HCT116 (cell line): ENCODE data around the gene USP10. TPM values are rescaled to one million over a fixed set of nuclear protein-coding genes. Genes with fewer than 3 reads are reported as not detected.

Experiments
- ATAC-seq: fragments of 200-7000 bp; cut with Tn5 transposase; 2 replicates; pipeline ENCODE4 v1.9.1; 2020; ENCODE audit warnings: mild to moderate bottlenecking, moderate library complexity
- BruUV-seq: library from RNA; stranded (reverse); fragments of 400-500 nt; replicated peaks from 2 replicates; lab custom pipeline; 2021; lab: Mats Ljungman, UMichigan
- CTCF ChIA-PET: fragments of 300-600 bp; sonication (Branson Sonifier 250); formaldehyde crosslinking; loops from one replicate; lab custom pipeline; 2021; ENCODE audit warnings: antibody characterized with exemption; lab: Charles Lee
- POLR2A ChIA-PET: fragments of 300-600, 350-600 bp; sonication (Branson Sonifier 250); formaldehyde crosslinking; loops from one replicate; lab custom pipeline; 2021; ENCODE audit warnings: antibody characterized with exemption; lab: Charles Lee
- RAD21 ChIA-PET, 2 experiments: fragments of 300-600 bp; sonication (Branson Sonifier 250); formaldehyde crosslinking; loops; one replicate each; lab custom pipeline; 2023; ENCODE audit warnings: low total read pairs in 2 of 2; ENCODE audit not compliant: uncharacterized antibody in 2 of 2, unreplicated experiment in 2 of 2, low non-redundant PET in 1 of 2; lab: Charles Lee
- DNase-seq: peaks from one replicate; pipeline ENCODE4 v3.0.0-alpha.2; 2010; ENCODE audit warnings: low read depth, low spot score
- H2AFZ ChIP-seq: fragments of 200-600 bp; shearing (Covaris generic), sonication (generic); 2 replicates; pipeline ENCODE4 v1.6.1; 2017; ENCODE audit warnings: low read depth, mixed run types, mixed read lengths, antibody characterized with exemption, low read length; ENCODE audit not compliant: poor library complexity, severe bottlenecking
- H3K27ac ChIP-seq: 2 replicates; pipeline ENCODE4 v1.5.1; 2012; ENCODE audit warnings: low read depth, low read length
- H3K27me3 ChIP-seq: fragments of 200-600 bp; sonication (generic); 2 replicates; pipeline ENCODE4 v1.6.1; 2016; ENCODE audit warnings: mixed run types, low read length, mixed read lengths; ENCODE audit not compliant: insufficient read depth
- H3K36me3 ChIP-seq, 2 experiments: fragments of 200-500 bp in 1 of 2; fragments of 200-600 bp in 1 of 2; sonication (Bioruptor generic) in 1 of 2; sonication (generic) in 1 of 2; 2 replicates each; pipeline versions ENCODE4 v1.5.1 to v1.6.1; 2014 to 2016; ENCODE audit warnings: low read length in 2 of 2, inconsistent platforms in 1 of 2, mixed read lengths in 1 of 2, mixed run types in 1 of 2; ENCODE audit not compliant: insufficient read depth in 2 of 2, control insufficient read depth in 1 of 2
- H3K4me1 ChIP-seq, 2 experiments: fragments of 200-600 bp in 1 of 2; sonication (generic) in 1 of 2; 2 replicates each; pipeline versions ENCODE4 v1.5.1 to v1.6.1; 2012 to 2017; ENCODE audit warnings: low read length in 2 of 2, inconsistent platforms in 1 of 2, mild to moderate bottlenecking in 1 of 2, mixed read lengths in 1 of 2, mixed run types in 1 of 2, moderate library complexity in 1 of 2; ENCODE audit not compliant: insufficient read depth in 2 of 2, control insufficient read depth in 1 of 2
- H3K4me2 ChIP-seq: fragments of 200-600 bp; sonication (generic); 2 replicates; pipeline ENCODE4 v1.6.1; 2017; ENCODE audit warnings: mixed run types, low read length, mixed read lengths
- H3K4me3 ChIP-seq, 2 experiments: fragments of 200-600 bp in 1 of 2; sonication (generic) in 1 of 2; replicated peaks in 1 of 2; 2 replicates each; pipeline ENCODE4 v1.5.1; 2011 to 2016; ENCODE audit warnings: low read length in 2 of 2, control low read depth in 1 of 2, low read depth in 1 of 2, mild to moderate bottlenecking in 1 of 2, mixed read lengths in 1 of 2, mixed run types in 1 of 2
- H3K79me2 ChIP-seq: fragments of 200-600 bp; sonication (generic); 2 replicates; pipeline ENCODE4 v1.6.1; 2017; ENCODE audit warnings: mild to moderate bottlenecking, mixed run types, low read length, moderate library complexity, mixed read lengths; ENCODE audit not compliant: insufficient read depth
- H3K9ac ChIP-seq: fragments of 200-600 bp; sonication (generic); 2 replicates; pipeline ENCODE4 v1.6.1; 2016; ENCODE audit warnings: low read length, mixed read lengths
- H3K9me2 ChIP-seq: fragments of 200-600 bp; sonication (generic), shearing (Covaris generic); 2 replicates; pipeline ENCODE4 v1.6.1; 2017; ENCODE audit warnings: mixed run types, mild to moderate bottlenecking, moderate library complexity; ENCODE audit not compliant: insufficient read depth
- H3K9me3 ChIP-seq, 2 experiments: fragments of 200-500 bp in 1 of 2; fragments of 200-600 bp in 1 of 2; sonication (Bioruptor generic) in 1 of 2; sonication (generic) in 1 of 2; 2 replicates each; pipeline ENCODE4 v1.6.1; 2014 to 2017; ENCODE audit warnings: low read length in 2 of 2, mixed read lengths in 2 of 2, inconsistent platforms in 1 of 2, low read depth in 1 of 2, mild to moderate bottlenecking in 1 of 2, mixed run types in 1 of 2, moderate library complexity in 1 of 2; ENCODE audit not compliant: control insufficient read depth in 1 of 2, insufficient read depth in 1 of 2
- H4K20me1 ChIP-seq: fragments of 200-600 bp; sonication (generic), shearing (Covaris generic); 2 replicates; pipeline ENCODE4 v1.6.1; 2017; ENCODE audit warnings: mixed run types, mild to moderate bottlenecking, moderate library complexity; ENCODE audit not compliant: insufficient read depth
- EGR1 ChIP-seq: IDR thresholded peaks from 2 replicates; pipeline ENCODE4 v1.6.1; 2012; ENCODE audit warnings: low read depth
- ELF1 ChIP-seq: IDR thresholded peaks from 2 replicates; pipeline ENCODE4 v1.6.1; 2012; ENCODE audit warnings: low read depth, borderline replicate concordance
- EZH2 ChIP-seq: fragments of 200-600 bp; sonication (generic); IDR thresholded peaks from 2 replicates; pipeline ENCODE4 v1.6.1; 2017; ENCODE audit warnings: antibody characterized with exemption, mixed run types
- JUND ChIP-seq: IDR thresholded peaks from 2 replicates; pipeline ENCODE4 v1.6.1; 2012
- MAX ChIP-seq: IDR thresholded peaks from 2 replicates; pipeline ENCODE4 v1.6.1; 2012
- POLR2AphosphoS5 ChIP-seq: IDR thresholded peaks from 2 replicates; pipeline ENCODE4 v1.6.1; 2011; ENCODE audit warnings: mild to moderate bottlenecking, low read depth, low read length, moderate library complexity
- RAD21 ChIP-seq: IDR thresholded peaks from 2 replicates; pipeline ENCODE4 v1.6.1; 2012; ENCODE audit warnings: low read depth, mild to moderate bottlenecking
- REST ChIP-seq: IDR thresholded peaks from 2 replicates; pipeline ENCODE4 v1.6.1; 2012; ENCODE audit warnings: low read depth
- SIN3A ChIP-seq: IDR thresholded peaks from 2 replicates; pipeline ENCODE4 v1.6.1; 2012; ENCODE audit warnings: low read depth
- SP1 ChIP-seq: IDR thresholded peaks from 2 replicates; pipeline ENCODE4 v1.6.1; 2012; ENCODE audit warnings: low read depth
- SRF ChIP-seq: IDR thresholded peaks from 2 replicates; pipeline ENCODE4 v1.6.1; 2012; ENCODE audit warnings: low read depth
- TCF7L2 ChIP-seq: IDR thresholded peaks from 2 replicates; pipeline ENCODE4 v1.7.0; 2011; ENCODE audit warnings: borderline replicate concordance, inconsistent platforms; ENCODE audit not compliant: insufficient read depth, insufficient read length; ENCODE audit errors: extremely low read depth
- intact Hi-C: fragments of 100-400 bp; cut with micrococcal nuclease; formaldehyde crosslinking; loops from 2 replicates; pipeline ENCODE4 v1.10.0; 2022
- total RNA-seq: library from RNA; stranded (reverse); gene quantifications from one replicate; pipeline ENCODE4 v1.2.1, GENCODE V29; 2021; ENCODE audit not compliant: unreplicated experiment
- TF ChIP-seq, protein P1 (sequence below): IDR thresholded peaks from 2 replicates; pipeline ENCODE4 v1.6.1; 2011; ENCODE audit warnings: mild to moderate bottlenecking, low read length, moderate library complexity; ENCODE audit not compliant: insufficient replicate concordance; ENCODE audit errors: extremely low read depth

The USP10 gene
- total RNA-seq, 1 experiment from 2014 or later, result 175 TPM

DNA sequence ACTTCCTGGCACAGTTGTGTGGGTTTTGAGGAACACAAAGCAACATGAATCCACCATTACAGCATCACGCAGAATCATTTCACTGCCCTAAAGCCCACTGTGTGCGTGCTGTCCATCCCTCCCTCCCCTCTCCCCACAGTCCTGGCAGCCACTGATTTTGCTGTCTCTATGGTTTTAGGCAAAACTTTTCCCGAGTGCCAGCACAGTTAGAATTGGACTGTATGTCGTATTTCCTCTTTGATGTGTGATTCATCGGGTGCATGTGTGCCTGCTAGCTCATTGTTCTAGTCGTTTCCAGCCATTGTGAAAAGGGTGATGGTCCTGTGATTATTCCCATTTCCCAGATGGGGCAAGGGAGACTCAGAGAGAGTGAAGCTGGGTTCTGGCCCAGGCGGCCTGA lies 38.8 kb upstream of the USP10 start:
- Histone ChIP-seq H2AFZ (no peak overlapping the region), H3K79me2 (no peaks in the 10 kb centered on the region), H3K9me2 (no peaks in the 10 kb centered on the region), H3K27ac (no peak overlapping the region), H3K36me3 (peaks cover 46 to 48% of the 10 kb centered on the region in 2 experiments), H3K27me3 (no peaks in the 10 kb centered on the region), H3K4me2 (no peak overlapping the region), H3K9me3 (no peaks in the 10 kb centered on the region), H4K20me1 (no peaks in the 10 kb centered on the region), H3K4me3 (no peak overlapping the region), H3K4me1 (no peaks in the 10 kb centered on the region), H3K9ac (no peak overlapping the region)
- ATAC-seq (no peak), DNase-seq (no peak)
- ChIA-PET CTCF (no interaction called here), POLR2A (no interaction called here), RAD21 (no interaction called here)
- TF ChIP-seq RAD21, result no peak
- TF ChIP-seq SIN3A, result no peak
- TF ChIP-seq MAX, result no peak
- TF ChIP-seq POLR2AphosphoS5, result no peak
- TF ChIP-seq TCF7L2, result no peak
- no peak for TF ChIP-seq SRF
- no peak for TF ChIP-seq JUND
- no peak for TF ChIP-seq SP1
- no peak for TF ChIP-seq EGR1
- no peak for TF ChIP-seq ELF1
- TF ChIP-seq, protein P1, sequence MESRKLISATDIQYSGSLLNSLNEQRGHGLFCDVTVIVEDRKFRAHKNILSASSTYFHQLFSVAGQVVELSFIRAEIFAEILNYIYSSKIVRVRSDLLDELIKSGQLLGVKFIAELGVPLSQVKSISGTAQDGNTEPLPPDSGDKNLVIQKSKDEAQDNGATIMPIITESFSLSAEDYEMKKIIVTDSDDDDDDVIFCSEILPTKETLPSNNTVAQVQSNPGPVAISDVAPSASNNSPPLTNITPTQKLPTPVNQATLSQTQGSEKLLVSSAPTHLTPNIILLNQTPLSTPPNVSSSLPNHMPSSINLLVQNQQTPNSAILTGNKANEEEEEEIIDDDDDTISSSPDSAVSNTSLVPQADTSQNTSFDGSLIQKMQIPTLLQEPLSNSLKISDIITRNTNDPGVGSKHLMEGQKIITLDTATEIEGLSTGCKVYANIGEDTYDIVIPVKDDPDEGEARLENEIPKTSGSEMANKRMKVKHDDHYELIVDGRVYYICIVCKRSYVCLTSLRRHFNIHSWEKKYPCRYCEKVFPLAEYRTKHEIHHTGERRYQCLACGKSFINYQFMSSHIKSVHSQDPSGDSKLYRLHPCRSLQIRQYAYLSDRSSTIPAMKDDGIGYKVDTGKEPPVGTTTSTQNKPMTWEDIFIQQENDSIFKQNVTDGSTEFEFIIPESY, result no peak
- no peak for TF ChIP-seq EZH2
- TF ChIP-seq REST, result no peak
- BruUV-seq, result no TSS peak
- intact Hi-C loops, result no loop called here
